Activated T-cell treated with anti-CD3 and anti-CD28 coated beads, Interleukin-2, amount 50 U/mL, for 1 hour (primary cell): ENCODE results near the gene FBL.
"Not testable (repeated sequence)": the region's sequence is repeated elsewhere in the genome, so short reads cannot be mapped to it uniquely, and the experiment has no call there.

ENCODE experiments used
- DNase-seq: peaks from one replicate; pipeline ENCODE4 v3.0.0-alpha.2; 2020

Gene FBL

GRCh38 chr19:39820696-39821095 is 25.5 kb downstream of the FBL start:
- no peak for DNase-seq

GRCh38 chr19:39819786-39820185 is 26.4 kb downstream of the FBL start:
- DNase-seq = no peak

DNA sequence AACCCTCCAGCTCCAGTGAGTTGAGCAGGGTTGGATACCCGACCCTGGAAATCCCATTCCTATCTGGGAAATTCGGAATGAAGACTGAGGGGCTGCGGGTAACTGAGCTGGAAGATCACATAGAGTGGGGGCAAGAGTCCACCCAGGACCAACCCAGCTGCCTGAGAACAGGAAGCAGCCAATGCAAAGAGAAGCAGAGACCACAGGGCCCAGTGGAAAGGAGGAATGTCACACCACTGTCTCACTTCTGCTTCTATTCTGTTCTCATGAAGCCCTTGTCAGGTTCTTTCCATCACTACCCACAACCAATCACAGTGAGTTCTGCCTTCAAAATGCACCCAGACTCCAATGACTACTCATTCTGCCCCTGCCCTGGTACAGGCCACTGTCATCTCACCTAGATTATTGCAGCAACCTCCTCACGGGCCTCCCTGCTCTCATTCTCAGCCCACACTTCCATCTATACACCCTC is 27.5 kb downstream of the FBL start:
- DNase-seq = no peak

DNA sequence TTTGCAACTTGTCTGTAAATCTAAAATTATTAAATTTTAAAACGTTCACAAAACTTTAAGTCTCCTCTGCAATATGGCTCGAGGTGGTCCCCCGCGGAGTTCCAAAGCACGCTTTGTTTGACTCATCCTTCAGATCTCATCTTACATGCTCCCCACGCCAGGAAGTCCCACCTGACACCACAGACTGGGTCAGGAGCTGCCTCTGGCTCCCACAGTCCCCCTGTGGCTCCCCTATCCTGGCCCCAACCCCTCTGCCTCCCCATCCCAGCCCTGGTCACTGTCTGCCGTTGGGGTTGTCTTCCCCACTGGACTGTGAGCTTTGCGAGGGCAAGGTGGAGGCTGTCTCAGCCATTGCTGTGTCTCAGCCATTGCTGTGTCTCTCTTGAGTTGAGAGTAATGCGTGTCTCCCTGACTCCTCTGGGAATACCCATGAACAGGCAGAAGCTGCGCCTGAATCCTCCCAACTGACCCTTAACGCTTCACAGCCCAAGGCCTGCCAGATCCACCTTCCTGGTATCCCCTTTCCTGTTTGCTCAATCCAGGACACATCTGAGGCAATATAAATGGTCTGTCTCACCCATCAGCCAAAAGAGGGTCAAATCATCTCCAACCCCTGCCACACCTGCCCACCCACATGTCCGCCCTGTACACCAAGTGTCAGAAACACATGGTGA is 28.2 kb downstream of the FBL start:
- no peak for DNase-seq

DNA sequence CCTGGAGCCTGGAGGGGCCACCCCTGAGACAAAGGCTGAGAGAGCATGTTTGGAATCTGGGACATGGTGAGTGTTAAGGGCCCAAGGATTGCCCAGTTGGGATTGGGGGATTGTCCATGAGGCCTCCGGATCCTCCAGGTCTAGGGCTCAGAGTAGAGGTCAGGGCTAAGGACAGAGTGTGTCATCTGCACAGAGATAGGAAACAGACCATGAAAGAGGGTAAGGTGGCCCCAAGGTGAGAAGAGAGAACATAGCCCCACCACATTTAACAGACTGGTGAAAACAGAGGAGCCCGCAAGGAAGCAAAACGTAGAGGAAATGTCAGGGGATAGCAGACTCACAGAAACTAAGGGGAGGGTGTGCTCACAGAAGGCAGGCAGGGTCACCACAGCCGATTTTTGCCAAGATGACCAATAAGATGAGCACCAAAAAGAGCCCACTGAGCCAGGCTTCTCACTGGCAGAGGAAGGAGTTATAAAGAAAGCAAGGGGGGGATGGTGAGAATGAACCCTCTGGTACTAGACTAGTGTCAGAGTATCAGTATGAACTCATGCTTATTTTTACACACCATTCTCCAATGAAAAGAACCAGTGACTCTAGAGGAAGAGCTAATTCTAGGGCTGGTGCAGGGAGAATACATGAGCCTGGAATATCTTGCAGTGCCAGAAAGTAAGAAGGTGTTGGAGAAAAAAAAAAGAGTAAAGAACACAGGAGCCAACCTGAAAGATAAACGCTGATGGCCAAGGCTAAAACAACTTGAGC is 29.7 kb downstream of the FBL start:
- no peak for DNase-seq

- DNase-seq = no peak
Observed at GRCh38 chr19:39814595-39814994, 31.6 kb downstream of the FBL start.

DNA sequence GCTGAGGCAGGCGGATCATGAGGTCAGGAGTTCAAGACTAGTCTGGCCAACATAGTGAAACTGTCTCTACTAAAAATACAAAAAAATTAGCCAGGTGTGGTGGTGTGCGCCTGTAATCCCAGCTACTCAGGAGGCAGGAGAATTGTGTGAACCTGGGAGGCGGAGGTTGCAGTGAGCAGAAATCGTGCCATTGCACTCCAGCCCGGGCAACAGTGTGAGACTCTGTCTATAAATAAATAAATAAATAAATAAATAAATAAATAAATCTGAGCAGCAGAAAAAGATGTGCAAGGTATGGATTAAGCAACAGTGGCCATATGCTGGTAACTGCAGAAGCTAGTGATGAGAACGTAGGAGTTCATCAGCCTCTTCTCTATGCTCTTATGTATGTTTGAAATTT is 32.1 kb downstream of the FBL start:
- DNase-seq = not testable (repeated sequence)

GRCh38 chr19:39813264-39813993 is 32.8 kb downstream of the FBL start:
- no peak for DNase-seq

GRCh38 chr19:39811064-39811463 is 35.1 kb downstream of the FBL start:
- DNase-seq = no peak

- no peak for DNase-seq
Observed at GRCh38 chr19:39810424-39810823, 35.8 kb downstream of the FBL start.

- DNase-seq = no peak
Observed at GRCh38 chr19:39809368-39809767, 36.8 kb downstream of the FBL start.

- DNase-seq = not testable (repeated sequence)
Observed at GRCh38 chr19:39808688-39809087, 37.5 kb downstream of the FBL start.

DNA sequence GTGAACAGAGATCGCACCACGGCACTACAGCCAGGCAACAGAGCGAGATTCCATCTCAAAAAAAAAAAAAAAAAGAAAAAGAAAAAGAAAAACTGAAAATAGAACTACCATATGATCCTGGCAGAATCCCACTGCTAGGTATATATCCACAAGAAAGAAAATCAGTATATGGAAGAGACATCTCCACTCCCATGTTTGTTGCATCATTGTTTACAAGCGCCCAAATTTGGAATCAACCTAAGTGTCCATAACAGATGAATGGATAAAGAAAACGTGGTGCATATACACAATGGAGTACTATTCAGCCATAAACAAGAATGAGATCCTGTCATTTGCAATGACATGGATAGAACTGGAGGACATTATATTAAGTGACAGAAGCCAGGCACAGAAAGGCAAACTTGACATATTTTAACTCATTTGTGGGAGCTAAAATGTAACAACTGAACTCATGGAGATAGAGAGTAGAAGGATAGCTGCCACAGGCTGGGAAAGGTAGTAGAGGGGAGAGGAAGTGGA is 38.3 kb downstream of the FBL start:
- no peak for DNase-seq

DNA sequence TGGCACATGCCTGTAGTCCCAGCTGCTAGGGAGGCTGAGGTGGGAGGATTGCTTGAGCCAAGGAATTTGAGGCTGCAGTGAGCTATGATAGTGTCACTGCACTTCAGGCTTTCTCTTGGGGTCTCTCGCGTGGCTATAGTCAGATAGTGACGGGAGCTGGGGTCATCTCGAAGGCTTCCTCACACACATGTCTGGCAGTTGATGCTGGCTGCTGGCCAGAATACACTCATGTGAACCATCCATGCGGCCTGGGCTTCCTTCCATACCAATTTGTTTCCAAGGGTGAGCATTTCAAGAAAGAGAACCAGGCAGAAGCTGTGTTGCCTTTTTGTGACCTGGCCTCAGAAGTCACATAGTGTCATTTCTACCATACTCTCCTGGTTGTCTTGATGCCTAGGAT is 41.1 kb downstream of the FBL start:
- no peak for DNase-seq

GRCh38 chr19:39802958-39803357 is 43.2 kb downstream of the FBL start:
- DNase-seq = no peak

DNA sequence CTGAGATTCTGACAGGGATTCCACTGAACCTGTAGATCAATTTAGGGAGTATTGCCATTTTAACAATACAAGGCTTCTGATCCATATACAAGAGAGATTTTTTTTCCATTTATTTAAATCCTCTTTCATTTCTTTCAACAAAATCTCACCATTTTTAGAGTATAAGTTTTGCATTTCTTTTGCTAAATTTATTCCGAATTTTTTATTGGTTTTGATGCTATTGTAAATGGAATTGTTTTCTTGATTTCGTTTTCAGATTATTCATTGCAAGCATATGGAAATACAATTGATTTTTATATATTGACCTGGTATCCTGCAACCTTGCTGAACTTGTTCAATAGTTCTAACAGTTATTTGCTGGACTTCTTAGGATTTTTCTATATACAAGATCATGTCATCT is 49.1 kb downstream of the FBL start:
- no peak for DNase-seq

GRCh38 chr19:39796000-39796498 is 50.1 kb downstream of the FBL start:
- DNase-seq = no peak

- no peak for DNase-seq
Observed at GRCh38 chr19:39795001-39795400, 51.2 kb downstream of the FBL start.

GRCh38 chr19:39792999-39793546 is 53.1 kb downstream of the FBL start:
- DNase-seq = peak; percentile 80

DNA sequence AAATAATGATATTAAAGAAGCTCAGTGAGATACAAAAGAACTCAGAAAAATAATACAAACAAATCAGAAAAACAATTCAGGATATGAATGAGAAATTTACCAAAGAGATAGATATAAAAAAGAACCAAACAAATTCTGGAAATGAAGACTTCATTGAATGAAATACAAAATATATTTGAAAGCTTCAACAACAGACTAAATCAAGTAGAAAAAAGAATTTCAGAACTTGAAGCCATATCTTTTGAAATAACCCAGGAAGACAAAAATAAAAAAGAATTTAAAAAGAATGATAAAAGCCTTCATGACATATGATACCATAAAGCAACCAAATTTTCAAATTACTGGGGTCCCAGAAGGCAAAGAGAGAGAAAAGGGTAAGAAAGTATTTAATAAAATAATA is 57.9 kb downstream of the FBL start:
- DNase-seq = no peak
